HepG2 (cell line): ENCODE measurements around the gene BCL2.

Source experiments
- EZH2 ChIP-seq: conservative IDR thresholded peaks from 2 replicates; pipeline ENCODE4 v1.6.1; 2012; ENCODE audit warnings: mild to moderate bottlenecking, low read depth, low read length, moderate library complexity
- POLR2A ChIP-seq, 2 experiments: IDR thresholded peaks; 2 replicates each; pipeline ENCODE4 v1.6.1; 2011; ENCODE audit warnings: low read depth in 2 of 2, low read length in 2 of 2, mild to moderate bottlenecking in 1 of 2, moderate library complexity in 1 of 2; ENCODE audit not compliant: insufficient read depth in 1 of 2
- ZNF446 ChIP-seq: sonication (generic); formaldehyde crosslinking; IDR thresholded peaks from 2 replicates; pipeline ENCODE4 v1.5.0; 2020; ENCODE audit warnings: mild to moderate bottlenecking, missing genetic modification reagents
- TF ChIP-seq, protein P1 (sequence below): sonication (generic); formaldehyde crosslinking; IDR thresholded peaks from 2 replicates; pipeline ENCODE4 v1.5.0; 2020; ENCODE audit warnings: mild to moderate bottlenecking, missing genetic modification reagents, moderate library complexity

DNA sequence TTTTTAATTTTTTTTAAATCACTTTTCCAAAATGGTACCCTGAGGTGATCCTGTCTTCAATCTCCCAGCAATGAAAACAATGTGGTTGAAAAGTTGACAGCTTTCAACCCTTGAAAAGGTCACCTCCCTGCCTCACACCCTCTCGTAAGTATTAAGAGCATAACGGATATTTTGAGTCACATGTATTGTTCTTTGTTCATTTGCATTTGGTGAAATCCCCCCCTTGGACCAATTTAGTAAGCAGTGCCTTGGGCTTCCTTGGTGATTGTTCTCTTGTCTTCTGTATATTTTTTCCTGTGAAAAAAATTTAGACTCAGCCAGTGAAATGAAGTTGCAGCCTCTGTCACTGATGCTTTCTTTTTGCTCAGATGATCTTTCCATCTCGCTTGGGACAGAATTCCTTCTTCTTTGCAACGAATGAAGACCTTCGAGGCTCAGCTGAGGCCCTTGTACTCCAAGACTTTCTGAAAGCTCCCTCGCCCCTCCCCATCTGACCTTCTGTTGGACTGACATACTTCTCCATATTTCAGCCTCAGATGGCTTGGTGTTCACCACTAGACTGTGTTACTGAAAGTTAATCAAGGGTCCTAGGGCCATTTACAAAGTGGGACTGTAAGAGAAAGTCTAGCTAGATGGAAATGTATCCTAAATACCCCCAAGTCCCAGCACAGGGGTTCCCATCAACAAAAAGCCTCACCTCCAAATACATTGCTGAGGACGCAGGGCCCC lies 158.4 kb downstream of the BCL2 start:
- TF ChIP-seq, protein P1, sequence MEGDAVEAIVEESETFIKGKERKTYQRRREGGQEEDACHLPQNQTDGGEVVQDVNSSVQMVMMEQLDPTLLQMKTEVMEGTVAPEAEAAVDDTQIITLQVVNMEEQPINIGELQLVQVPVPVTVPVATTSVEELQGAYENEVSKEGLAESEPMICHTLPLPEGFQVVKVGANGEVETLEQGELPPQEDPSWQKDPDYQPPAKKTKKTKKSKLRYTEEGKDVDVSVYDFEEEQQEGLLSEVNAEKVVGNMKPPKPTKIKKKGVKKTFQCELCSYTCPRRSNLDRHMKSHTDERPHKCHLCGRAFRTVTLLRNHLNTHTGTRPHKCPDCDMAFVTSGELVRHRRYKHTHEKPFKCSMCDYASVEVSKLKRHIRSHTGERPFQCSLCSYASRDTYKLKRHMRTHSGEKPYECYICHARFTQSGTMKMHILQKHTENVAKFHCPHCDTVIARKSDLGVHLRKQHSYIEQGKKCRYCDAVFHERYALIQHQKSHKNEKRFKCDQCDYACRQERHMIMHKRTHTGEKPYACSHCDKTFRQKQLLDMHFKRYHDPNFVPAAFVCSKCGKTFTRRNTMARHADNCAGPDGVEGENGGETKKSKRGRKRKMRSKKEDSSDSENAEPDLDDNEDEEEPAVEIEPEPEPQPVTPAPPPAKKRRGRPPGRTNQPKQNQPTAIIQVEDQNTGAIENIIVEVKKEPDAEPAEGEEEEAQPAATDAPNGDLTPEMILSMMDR (CRISPR knock-in tag), result no peak
- TF ChIP-seq ZNF446 (CRISPR knock-in tag) (no peak), POLR2A (IDR thresholded peaks at IDR 0.05; ENCODE audit: insufficient read depth in 1 of 2, low read depth in 2 of 2, low read length in 2 of 2) (no peak), EZH2 (no peak)
